ENCODE measurements around the gene TRAF3IP3. TPM values are rescaled to one million over a fixed set of nuclear protein-coding genes. Genes with fewer than 3 reads are reported as not detected.

TRAF3IP3 gene
- total and polyA plus RNA-seq, 11 donors = 0.16 to 10.6 (median 0.75) TPM; not detected in 1

DNA sequence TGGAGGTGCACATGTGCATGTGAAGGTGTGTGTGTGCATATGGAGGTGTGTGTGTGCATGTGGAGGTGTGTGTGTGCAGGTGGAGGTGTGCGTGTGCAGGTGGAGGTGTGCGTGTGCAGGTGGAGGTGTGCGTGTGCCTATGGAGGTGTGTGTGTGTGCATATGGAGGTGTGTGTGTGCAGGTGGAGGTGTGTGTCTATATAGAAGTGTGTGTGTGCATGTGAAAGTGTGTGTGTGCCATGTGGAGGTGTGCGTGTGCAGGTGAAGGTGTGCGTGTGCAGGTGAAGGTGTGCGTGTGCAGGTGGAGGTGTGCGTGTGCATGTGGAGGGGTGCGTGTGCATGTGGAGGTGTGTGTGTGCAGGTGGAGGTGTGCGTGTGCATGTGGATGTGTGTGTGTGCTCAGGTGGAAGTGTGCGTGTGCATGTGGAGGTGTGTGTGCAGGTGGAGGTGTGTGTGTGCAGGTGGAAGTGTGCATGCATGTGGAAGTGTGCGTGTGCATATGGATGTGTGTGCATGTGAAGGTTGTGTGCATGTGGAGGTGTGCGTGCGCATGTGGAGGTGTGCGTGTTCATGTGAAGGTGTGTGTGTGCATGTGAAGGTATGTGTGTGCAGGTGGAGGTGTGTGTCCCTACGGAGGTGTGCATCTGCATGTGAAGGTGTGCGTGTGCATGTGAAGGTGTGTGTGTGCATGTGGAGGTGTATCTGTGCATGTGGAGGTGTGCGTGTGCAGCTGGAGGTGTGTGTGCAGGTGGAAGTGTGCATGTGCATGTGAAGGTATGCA, 15.0 kb downstream of the TRAF3IP3 start:
- TF ChIP-seq, protein P1, sequence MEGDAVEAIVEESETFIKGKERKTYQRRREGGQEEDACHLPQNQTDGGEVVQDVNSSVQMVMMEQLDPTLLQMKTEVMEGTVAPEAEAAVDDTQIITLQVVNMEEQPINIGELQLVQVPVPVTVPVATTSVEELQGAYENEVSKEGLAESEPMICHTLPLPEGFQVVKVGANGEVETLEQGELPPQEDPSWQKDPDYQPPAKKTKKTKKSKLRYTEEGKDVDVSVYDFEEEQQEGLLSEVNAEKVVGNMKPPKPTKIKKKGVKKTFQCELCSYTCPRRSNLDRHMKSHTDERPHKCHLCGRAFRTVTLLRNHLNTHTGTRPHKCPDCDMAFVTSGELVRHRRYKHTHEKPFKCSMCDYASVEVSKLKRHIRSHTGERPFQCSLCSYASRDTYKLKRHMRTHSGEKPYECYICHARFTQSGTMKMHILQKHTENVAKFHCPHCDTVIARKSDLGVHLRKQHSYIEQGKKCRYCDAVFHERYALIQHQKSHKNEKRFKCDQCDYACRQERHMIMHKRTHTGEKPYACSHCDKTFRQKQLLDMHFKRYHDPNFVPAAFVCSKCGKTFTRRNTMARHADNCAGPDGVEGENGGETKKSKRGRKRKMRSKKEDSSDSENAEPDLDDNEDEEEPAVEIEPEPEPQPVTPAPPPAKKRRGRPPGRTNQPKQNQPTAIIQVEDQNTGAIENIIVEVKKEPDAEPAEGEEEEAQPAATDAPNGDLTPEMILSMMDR (IDR thresholded peaks at IDR 0.05) = no peak
- no peak for TF ChIP-seq POLR2A (IDR thresholded peaks at IDR 0.05)
- no peaks in the 10 kb centered on the region for H3K9me3 ChIP-seq
- intact Hi-C loops (cut with DNase I) = no loop called here
- ATAC-seq (no peak), DNase-seq (no peak)
- H3K36me3 ChIP-seq = peaks cover 0 to 14% (median 0%) of the 10 kb centered on the region in 9 donors
- no peak overlapping the region for H3K4me3 ChIP-seq
- H3K4me1 ChIP-seq = peaks cover 4 to 59% (median 20%) of the 10 kb centered on the region in 12 donors
- no peaks in the 10 kb centered on the region for H3K27me3 ChIP-seq
- WGBS, 4 donors = 93 to 97% (median 95%) methylated on average over 17 of the region's 17 CpGs
- no peak overlapping the region for H3K27ac ChIP-seq

DNA sequence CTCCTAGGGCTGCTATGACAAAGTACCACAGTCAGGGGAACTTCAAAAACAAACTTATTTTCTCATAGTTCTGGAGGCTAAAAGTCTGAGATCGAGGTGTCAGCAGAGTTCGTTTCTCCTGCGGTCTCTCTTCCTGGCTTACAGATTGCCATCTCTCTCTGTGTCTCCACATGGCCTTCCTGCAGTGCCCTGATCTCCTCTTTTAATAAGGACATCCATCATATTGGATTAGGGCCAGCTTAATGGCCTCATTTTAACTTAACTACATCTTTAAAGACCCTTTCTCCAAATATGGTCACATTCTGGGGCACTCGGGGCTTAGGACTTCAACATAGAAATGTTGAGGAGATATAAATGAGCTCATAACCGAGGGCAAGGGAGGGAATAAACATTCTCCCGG, 16.3 kb downstream of the TRAF3IP3 start:
- 43 to 63% (median 54%) methylated on average over 6 of the region's 6 CpGs for WGBS, 4 donors

DNA sequence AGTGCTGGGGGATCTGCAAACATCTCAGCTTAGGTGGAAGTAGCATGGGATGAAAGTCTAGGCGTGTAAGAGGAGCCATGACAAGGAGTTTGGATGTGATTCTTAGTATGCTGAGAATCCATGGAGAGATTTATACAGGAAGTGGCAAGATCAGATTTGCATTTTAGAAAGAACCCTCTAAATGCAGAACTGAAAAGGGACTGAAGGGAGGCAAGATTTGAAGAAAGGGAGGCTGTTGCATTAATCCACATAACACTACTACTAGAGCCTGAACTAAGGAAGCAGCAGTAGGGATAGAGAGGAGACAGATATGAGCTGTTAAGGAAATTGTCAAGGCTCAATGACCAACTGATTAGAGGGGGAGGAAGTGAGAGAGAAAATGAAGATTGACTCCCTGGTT, 18.7 kb downstream of the TRAF3IP3 start:
- intact Hi-C loops (cut with DNase I) = no loop called here
- Histone ChIP-seq H3K36me3 (peaks cover 0 to 52% (median 0%) of the 10 kb centered on the region in 9 donors), H3K4me1 (peaks cover 0 to 21% (median 6%) of the 10 kb centered on the region in 12 donors), H3K4me3 (no peak overlapping the region), H3K9me3 (no peaks in the 10 kb centered on the region), H3K27ac (peak overlapping the region in 1 of 12 donors; percentile 28), H3K27me3 (no peaks in the 10 kb centered on the region)
- TF ChIP-seq POLR2A (IDR thresholded peaks at IDR 0.05) = no peak
- TF ChIP-seq, protein P1 (IDR thresholded peaks at IDR 0.05) = no peak
- DNase-seq (no peak), ATAC-seq (no peak)
- 85 to 95% (median 91%) methylated on average over 1 of the region's 1 CpG for WGBS, 4 donors

More for the DNA sequence above, 16.3 kb downstream of the TRAF3IP3 start:
- intact Hi-C loops (cut with DNase I) = no loop called here
- DNase-seq (no peak), ATAC-seq (no peak)
- H3K4me3 ChIP-seq = no peak overlapping the region
- no peaks in the 10 kb centered on the region for H3K9me3 ChIP-seq
- no peaks in the 10 kb centered on the region for H3K27me3 ChIP-seq
- no peak for TF ChIP-seq POLR2A (IDR thresholded peaks at IDR 0.05)
- TF ChIP-seq, protein P1 (IDR thresholded peaks at IDR 0.05) = no peak
- H3K36me3 ChIP-seq = peaks cover 0 to 27% (median 0%) of the 10 kb centered on the region in 9 donors
- H3K4me1 ChIP-seq = peaks cover 4 to 46% (median 20%) of the 10 kb centered on the region in 12 donors
- H3K27ac ChIP-seq = no peak overlapping the region

DNA sequence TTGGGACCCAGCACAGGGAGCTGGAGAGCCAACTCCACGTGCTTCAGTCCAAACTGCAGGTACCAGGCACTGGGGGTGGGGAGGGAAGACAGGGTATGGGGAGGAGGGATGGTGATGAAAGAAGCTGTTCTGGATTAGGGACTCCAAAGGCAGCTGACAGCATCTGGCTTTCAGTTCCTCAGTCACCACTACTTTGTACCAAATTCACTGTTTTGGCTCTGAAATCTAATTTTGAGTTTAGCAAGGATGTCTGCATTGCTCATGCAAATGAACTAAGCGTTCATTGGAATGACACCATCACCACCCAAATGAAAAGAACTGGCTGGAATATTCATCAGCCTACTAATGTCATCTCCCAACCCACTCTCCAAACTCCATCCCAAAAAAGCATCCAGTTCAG, 19.8 kb downstream of the TRAF3IP3 start:
- peaks cover 0 to 60% (median 0%) of the 10 kb centered on the region in 9 donors for H3K36me3 ChIP-seq
- no peak for TF ChIP-seq POLR2A (IDR thresholded peaks at IDR 0.05)
- TF ChIP-seq, protein P1 (IDR thresholded peaks at IDR 0.05) = no peak
- no peak for ATAC-seq
- no peak overlapping the region for H3K4me3 ChIP-seq
- H3K27ac ChIP-seq = no peak overlapping the region
- WGBS, 4 donors = 58 to 74% (median 64%) methylated on average over 2 of the region's 2 CpGs
- peaks cover 0 to 13% (median 0%) of the 10 kb centered on the region in 12 donors for H3K4me1 ChIP-seq
- intact Hi-C loops (cut with DNase I) = no loop called here
- no peak for DNase-seq
- H3K9me3 ChIP-seq = no peaks in the 10 kb centered on the region
- H3K27me3 ChIP-seq = no peaks in the 10 kb centered on the region
